Activated CD4-positive, alpha-beta memory T cell treated with anti-CD3 and anti-CD28 coated beads, Interleukin-2, amount 10 ng/mL, durations not matched to agents 7 days and 5 days (primary cell): ENCODE data around the gene TBC1D30. TPM values are rescaled to one million over a fixed set of nuclear protein-coding genes. Genes with fewer than 3 reads are reported as not detected.
"Not testable (repeated sequence)": the region's sequence is repeated elsewhere in the genome, so short reads cannot be mapped to it uniquely, and the experiment has no call there.

Source experiments
- CTCF ChIA-PET: fragments of 350-600 bp; sonication (Branson Sonifier 250); formaldehyde crosslinking; loops from one replicate; lab custom pipeline; 2021; ENCODE audit warnings: antibody characterized with exemption, inconsistent platforms; lab: Charles Lee
- POLR2A ChIA-PET: fragments of 350-600 bp; sonication (Branson Sonifier 250); formaldehyde crosslinking; loops from one replicate; lab custom pipeline; 2021; ENCODE audit warnings: antibody characterized with exemption; lab: Charles Lee
- DNase-seq: peaks from one replicate; pipeline ENCODE4 v3.0.0-alpha.2; 2020
- H3K27ac Mint-ChIP-seq: one replicate; pipeline ENCODE4 v1.8.0; 2021; ENCODE audit warnings: mild to moderate bottlenecking, mixed read lengths
- H3K27me3 Mint-ChIP-seq: one replicate; pipeline ENCODE4 v1.8.0; 2021; ENCODE audit warnings: mixed read lengths
- H3K36me3 Mint-ChIP-seq: one replicate; pipeline ENCODE4 v1.8.0; 2021; ENCODE audit warnings: low read depth, mixed read lengths
- H3K4me1 Mint-ChIP-seq: one replicate; pipeline ENCODE4 v1.8.0; 2021; ENCODE audit warnings: mixed read lengths
- H3K4me3 Mint-ChIP-seq: one replicate; pipeline ENCODE4 v1.8.0; 2021; ENCODE audit warnings: mild to moderate bottlenecking, mixed read lengths
- H3K9me3 Mint-ChIP-seq: one replicate; pipeline ENCODE4 v1.8.0; 2021; ENCODE audit warnings: mixed read lengths
- total RNA-seq, 2 experiments: library from RNA; stranded (reverse); gene quantifications; one replicate each; pipeline ENCODE4 v1.2.3, GENCODE V29; 2021

TBC1D30 gene
- total RNA-seq, 2 experiments from 2014 or later = 0.13 TPM; not detected in 1

DNA sequence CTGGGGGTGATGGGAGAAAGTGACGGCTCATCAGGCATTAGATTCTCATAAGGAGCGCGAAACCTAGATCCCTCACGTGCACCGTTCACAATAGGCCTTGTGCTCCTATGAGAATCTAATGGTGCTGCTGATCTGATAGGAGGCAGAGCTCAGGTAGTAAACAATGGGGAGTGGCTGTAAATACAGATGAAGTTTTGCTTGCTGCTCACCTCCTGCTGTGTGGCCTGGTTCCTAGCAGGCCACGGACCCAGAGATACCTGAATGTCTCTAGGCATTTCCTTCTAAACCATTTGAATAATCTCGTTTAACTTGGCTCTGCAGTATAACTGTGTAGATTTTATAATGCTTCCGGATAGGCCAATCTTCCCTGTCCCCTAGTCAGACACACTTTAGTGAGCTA lies 13.0 kb downstream of the TBC1D30 start:
- CTCF ChIA-PET = interaction anchor here (1.3 to 1.9 kb wide), 2 partner anchors 36 to 41 kb away, joined by 3 to 5 read pairs; no protein-coding TSS in a partner anchor
- Mint-ChIP-seq H3K4me3 (no peak overlapping the region), H3K4me1 (no peaks in the 10 kb centered on the region), H3K27me3 (peaks cover 13% of the 10 kb centered on the region), H3K27ac (no peak overlapping the region), H3K36me3 (no peaks in the 10 kb centered on the region), H3K9me3 (no peaks in the 10 kb centered on the region)
- POLR2A ChIA-PET = no interaction called here
- DNase-seq = no peak

GRCh38 chr12:64840119-64840518 lies 15.7 kb downstream of the TBC1D30 start:
- POLR2A ChIA-PET = no interaction called here
- CTCF ChIA-PET = interaction anchor here (0.7 kb wide), 1 partner anchor 503 kb away, joined by 3 read pairs; no protein-coding TSS in a partner anchor
- no peaks in the 10 kb centered on the region for H3K4me1 Mint-ChIP-seq

DNA sequence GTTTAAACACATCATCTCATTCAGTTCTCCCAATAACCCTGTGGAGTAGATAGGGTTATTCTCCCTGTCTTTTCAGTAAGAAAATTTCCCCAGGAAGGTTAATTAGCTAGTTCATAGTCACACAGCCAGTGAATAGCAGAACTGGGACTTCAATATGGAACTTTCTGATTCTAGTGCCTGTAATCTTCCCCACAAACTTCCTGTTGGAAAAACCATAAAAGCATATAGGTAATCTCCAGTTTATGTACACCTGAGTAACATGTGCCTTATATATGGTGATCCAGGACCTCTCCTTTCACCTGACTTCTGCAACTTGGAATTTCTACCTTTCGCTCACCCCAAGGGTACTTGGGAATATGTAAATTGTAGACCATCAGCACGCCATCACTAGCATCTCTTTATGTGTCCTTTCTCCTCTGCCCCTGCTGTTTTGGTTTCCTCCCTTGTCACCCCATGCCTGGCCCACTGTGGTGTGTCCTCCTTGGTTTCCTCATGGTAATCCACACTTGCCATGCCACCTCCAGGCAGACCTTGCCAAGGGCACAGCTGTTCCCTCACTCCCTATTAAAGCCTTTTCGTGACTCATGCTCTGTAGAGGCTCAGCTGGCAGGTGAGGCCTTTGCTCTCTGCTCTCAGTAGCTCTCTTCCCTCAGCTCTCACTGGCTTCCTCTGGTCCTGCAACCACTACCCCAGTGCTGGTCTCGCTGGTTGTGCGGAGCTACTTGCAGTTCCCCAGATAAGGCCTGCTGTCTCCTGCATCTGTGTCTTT lies 16.7 kb downstream of the TBC1D30 start:
- Mint-ChIP-seq H3K4me1 (no peaks in the 10 kb centered on the region), H3K9me3 (no peaks in the 10 kb centered on the region), H3K4me3 (no peak overlapping the region), H3K27me3 (peaks cover 3% of the 10 kb centered on the region), H3K27ac (no peak overlapping the region), H3K36me3 (no peaks in the 10 kb centered on the region)
- ChIA-PET CTCF (no interaction called here), POLR2A (no interaction called here)
- no peak for DNase-seq

More at GRCh38 chr12:64840119-64840518, 15.7 kb downstream of the TBC1D30 start:
- no peaks in the 10 kb centered on the region for H3K36me3 Mint-ChIP-seq
- no peak for DNase-seq
- H3K9me3 Mint-ChIP-seq = no peaks in the 10 kb centered on the region
- no peak overlapping the region for H3K4me3 Mint-ChIP-seq
- H3K27ac Mint-ChIP-seq = no peak overlapping the region
- peaks cover 3% of the 10 kb centered on the region for H3K27me3 Mint-ChIP-seq

DNA sequence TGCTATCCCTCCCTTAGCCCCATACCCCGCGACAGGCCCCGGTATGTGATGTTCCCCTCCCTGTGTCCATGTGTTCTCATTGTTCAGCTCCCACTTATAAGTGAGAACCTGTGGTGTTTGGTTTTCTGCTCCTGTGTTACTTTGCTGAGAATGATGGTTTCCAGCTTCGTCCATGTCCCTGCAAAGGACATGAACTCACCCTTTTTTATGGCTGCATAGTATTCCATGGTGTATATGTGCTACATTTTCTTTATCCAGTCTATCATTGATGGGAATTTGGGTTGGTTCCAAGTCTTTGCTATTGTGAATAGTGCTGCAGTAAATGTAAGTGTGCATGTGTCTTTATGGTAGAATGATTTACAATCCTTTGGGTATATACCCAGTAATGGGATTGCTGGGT lies 24.0 kb downstream of the TBC1D30 start:
- H3K4me1 Mint-ChIP-seq, H3K36me3 Mint-ChIP-seq, POLR2A ChIA-PET, CTCF ChIA-PET, H3K9me3 Mint-ChIP-seq, DNase-seq, H3K4me3 Mint-ChIP-seq, H3K27ac Mint-ChIP-seq: not testable (repeated sequence)
- H3K27me3 Mint-ChIP-seq = peaks cover 26% of the 10 kb centered on the region

DNA sequence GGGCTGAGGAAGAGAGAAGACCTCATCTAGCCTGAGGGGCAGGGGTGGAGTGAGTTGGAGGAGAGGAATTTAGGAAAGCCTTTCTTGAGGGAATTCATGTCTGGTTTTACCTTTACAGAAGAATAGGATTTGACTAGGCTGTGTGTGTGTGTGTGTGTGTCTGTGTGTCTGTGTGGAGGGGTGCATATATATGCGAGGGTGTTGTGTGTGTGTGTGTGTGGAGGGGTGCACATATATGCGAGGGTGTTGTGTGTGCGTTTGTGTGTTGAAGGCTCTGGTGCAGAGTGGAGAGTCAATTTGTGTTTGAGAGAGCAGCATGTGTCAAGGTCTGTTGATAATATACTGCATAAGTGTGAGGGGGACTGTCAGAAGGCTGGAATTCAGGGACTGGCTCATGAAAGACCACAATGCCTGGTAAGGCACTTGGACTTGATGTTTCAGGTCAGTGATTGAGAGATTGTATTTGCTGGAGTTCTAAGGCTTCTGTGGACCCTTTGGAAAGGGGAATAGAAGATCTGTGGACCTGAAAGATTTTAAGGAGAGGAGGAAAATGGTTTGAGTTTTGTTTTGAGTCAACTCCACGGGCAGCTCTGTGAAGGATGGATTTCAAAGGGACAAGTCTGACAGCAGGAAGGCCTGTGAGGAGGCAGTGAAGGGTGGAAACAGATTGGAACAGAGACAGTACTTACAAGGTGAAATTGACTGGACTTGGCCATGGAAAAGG lies 34.6 kb downstream of the TBC1D30 start:
- Mint-ChIP-seq H3K9me3 (no peaks in the 10 kb centered on the region), H3K27ac (no peak overlapping the region), H3K27me3 (peaks cover 26% of the 10 kb centered on the region), H3K36me3 (no peaks in the 10 kb centered on the region), H3K4me1 (no peaks in the 10 kb centered on the region), H3K4me3 (no peak overlapping the region)
- POLR2A ChIA-PET = no interaction called here
- DNase-seq = no peak
- CTCF ChIA-PET = no interaction called here

- H3K4me3 Mint-ChIP-seq = no peak overlapping the region
- H3K27me3 Mint-ChIP-seq = peaks cover 28% of the 10 kb centered on the region
- H3K4me1 Mint-ChIP-seq = no peaks in the 10 kb centered on the region
- H3K36me3 Mint-ChIP-seq = no peaks in the 10 kb centered on the region
- H3K27ac Mint-ChIP-seq = no peak overlapping the region
- ChIA-PET POLR2A (no interaction called here), CTCF (no interaction called here)
- H3K9me3 Mint-ChIP-seq = no peaks in the 10 kb centered on the region
- no peak for DNase-seq
These were observed 36.1 kb downstream of the TBC1D30 start for GRCh38 chr12:64860446-64860998.

GRCh38 chr12:64864319-64864718 lies 39.9 kb downstream of the TBC1D30 start:
- Mint-ChIP-seq H3K4me3 (no peak overlapping the region), H3K27me3 (peaks cover 43% of the 10 kb centered on the region), H3K9me3 (no peaks in the 10 kb centered on the region), H3K4me1 (no peaks in the 10 kb centered on the region), H3K36me3 (no peaks in the 10 kb centered on the region), H3K27ac (no peak overlapping the region)
- no peak for DNase-seq
- CTCF ChIA-PET = no interaction called here
- POLR2A ChIA-PET = no interaction called here

- POLR2A ChIA-PET = no interaction called here
- H3K36me3 Mint-ChIP-seq = no peaks in the 10 kb centered on the region
- CTCF ChIA-PET = interaction anchor here (1.0 to 2.1 kb wide), 2 partner anchors 16 to 73 kb away, joined by 3 to 6 read pairs; no protein-coding TSS in a partner anchor
- DNase-seq = no peak
- no peaks in the 10 kb centered on the region for H3K9me3 Mint-ChIP-seq
- peaks cover 6% of the 10 kb centered on the region for H3K4me1 Mint-ChIP-seq
- H3K4me3 Mint-ChIP-seq = no peak overlapping the region
- H3K27ac Mint-ChIP-seq = no peak overlapping the region
- peaks cover 4% of the 10 kb centered on the region for H3K27me3 Mint-ChIP-seq
These were observed 50.7 kb downstream of the TBC1D30 start for GRCh38 chr12:64875186-64875585.

DNA sequence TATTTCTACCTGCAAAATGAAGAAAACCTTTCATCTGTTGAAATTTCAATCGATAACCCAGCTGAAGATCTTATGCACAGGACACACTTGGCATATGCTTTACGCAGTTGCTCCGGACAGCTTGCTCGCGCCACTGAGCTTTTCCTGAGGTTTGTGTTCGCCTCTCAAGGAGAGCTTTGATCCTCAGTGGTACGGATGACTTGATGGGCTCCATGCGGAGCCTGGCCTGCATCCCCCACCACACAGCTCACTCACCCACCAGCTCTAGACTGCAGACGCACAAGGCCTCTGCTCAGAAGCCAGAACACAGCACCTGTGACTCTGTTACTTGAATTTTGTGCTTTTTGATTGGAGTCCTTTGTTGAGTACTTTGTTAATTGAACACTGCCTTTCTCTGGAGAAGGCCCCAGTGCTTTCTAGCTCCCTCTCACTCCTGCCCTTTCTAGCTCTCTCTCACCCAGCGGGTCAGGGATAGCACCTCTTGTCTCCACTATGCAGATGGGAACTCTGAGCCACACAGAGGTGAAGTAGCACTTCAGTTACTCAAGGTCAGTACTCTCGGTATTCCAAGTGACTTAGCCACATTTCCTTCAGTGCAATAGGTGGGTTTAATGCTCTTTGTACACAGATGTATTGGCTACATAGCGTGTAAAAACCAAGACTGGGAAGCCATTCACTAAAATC lies 52.1 kb downstream of the TBC1D30 start:
- Mint-ChIP-seq H3K4me3 (no peak overlapping the region), H3K36me3 (no peaks in the 10 kb centered on the region), H3K27ac (no peak overlapping the region), H3K27me3 (peaks cover 4% of the 10 kb centered on the region), H3K4me1 (peaks cover 6% of the 10 kb centered on the region), H3K9me3 (no peaks in the 10 kb centered on the region)
- POLR2A ChIA-PET = interaction anchor here (1.3 kb wide), 1 partner anchor 14 kb away, joined by 5 read pairs; no protein-coding TSS in a partner anchor
- no peak for DNase-seq
- CTCF ChIA-PET = interaction anchor here (1.0 to 2.1 kb wide), 2 partner anchors 15 to 74 kb away, joined by 3 to 6 read pairs; no protein-coding TSS in a partner anchor

- ChIA-PET CTCF (no interaction called here), POLR2A (no interaction called here)
- peaks cover 4% of the 10 kb centered on the region for H3K27me3 Mint-ChIP-seq
- H3K4me1 Mint-ChIP-seq = peaks cover 6% of the 10 kb centered on the region
- H3K9me3 Mint-ChIP-seq = no peaks in the 10 kb centered on the region
- no peak overlapping the region for H3K4me3 Mint-ChIP-seq
- H3K36me3 Mint-ChIP-seq = no peaks in the 10 kb centered on the region
- H3K27ac Mint-ChIP-seq = no peak overlapping the region
- no peak for DNase-seq
These were observed 53.0 kb downstream of the TBC1D30 start for GRCh38 chr12:64877363-64878004.

GRCh38 chr12:64882687-64883086 lies 58.2 kb downstream of the TBC1D30 start:
- DNase-seq = no peak
- no peak overlapping the region for H3K4me3 Mint-ChIP-seq
- H3K9me3 Mint-ChIP-seq = no peaks in the 10 kb centered on the region
- ChIA-PET CTCF (interaction anchor here (0.6 to 2.0 kb wide), 3 partner anchors 8 to 86 kb away, joined by 3 to 7 read pairs (median 4); no protein-coding TSS in a partner anchor), POLR2A (no interaction called here)
- peaks cover 4% of the 10 kb centered on the region for H3K4me1 Mint-ChIP-seq
- H3K27me3 Mint-ChIP-seq = peaks cover 7% of the 10 kb centered on the region
- no peaks in the 10 kb centered on the region for H3K36me3 Mint-ChIP-seq
- H3K27ac Mint-ChIP-seq = no peak overlapping the region
